HepG2 (cell line): Measurements from ENCODE around the gene FUBP3. TPM values are rescaled to one million over a fixed set of nuclear protein-coding genes. Genes with fewer than 3 reads are reported as not detected.

Experiments used
- ATAC-seq: fragments of 200-7000 bp; cut with Tn5 transposase; 3 replicates; pipeline ENCODE4 v1.9.1; 2020; ENCODE audit warnings: mild to moderate bottlenecking, moderate library complexity
- BruUV-seq: library from RNA; stranded (reverse); fragments of 400-500 nt; replicated peaks from 2 replicates; lab custom pipeline; 2021; lab: Mats Ljungman, UMichigan
- CTCF ChIA-PET: fragments of 300-600 bp; formaldehyde crosslinking; extraction: SDS; loops from one replicate; lab custom pipeline; 2021; ENCODE audit warnings: low total read pairs, inconsistent platforms, low intra/inter-chr PET ratio; lab: Yijun Ruan, JAX
- POLR2A ChIA-PET: fragments of 350-600 bp; sonication (Branson Sonifier 250); formaldehyde crosslinking; loops from one replicate; lab custom pipeline; 2020; ENCODE audit warnings: antibody characterized with exemption, inconsistent platforms; lab: Yijun Ruan, JAX
- DNase-seq: peaks from one replicate; pipeline ENCODE4 v3.0.0-alpha.2; 2015; ENCODE audit warnings: low spot score
- FAIRE-seq: peaks from 3 replicates; lab custom pipeline; 2011; peaks lifted over from hg19 to GRCh38; lab: Jason Lieb, UNC
- H2AFZ ChIP-seq: one replicate; pipeline ENCODE4 v1.6.1; 2011; ENCODE audit warnings: low read length, inconsistent platforms
- H3K27ac ChIP-seq: fragments of 300-600 bp; 3 replicates; pipeline ENCODE4 v1.8.0; 2011; ENCODE audit warnings: mixed run types, mild to moderate bottlenecking, mixed read lengths, low read length, inconsistent platforms; ENCODE audit not compliant: insufficient read depth; ENCODE audit errors: extremely low read length
- H3K27me3 ChIP-seq, 2 experiments: fragments of 200-600 bp in 1 of 2; 2 replicates in 1 of 2; 3 replicates in 1 of 2; pipeline versions ENCODE4 v1.6.0 to v1.8.0; 2011; ENCODE audit warnings: low read length in 2 of 2, mild to moderate bottlenecking in 2 of 2, moderate library complexity in 2 of 2, inconsistent platforms in 1 of 2; ENCODE audit not compliant: insufficient read depth in 2 of 2, control insufficient read depth in 1 of 2
- H3K36me3 ChIP-seq, 2 experiments: fragments of 200-600 bp in 1 of 2; replicated peaks in 1 of 2; 2 replicates in 1 of 2; 3 replicates in 1 of 2; pipeline versions ENCODE4 v1.5.1 to v1.8.0; 2011; ENCODE audit warnings: low read length in 2 of 2, inconsistent platforms in 1 of 2; ENCODE audit not compliant: insufficient read depth in 2 of 2, control insufficient read depth in 1 of 2
- H3K4me1 ChIP-seq: 2 replicates; pipeline ENCODE4 v1.5.1; 2012; ENCODE audit warnings: low read length, inconsistent platforms; ENCODE audit not compliant: insufficient read depth
- H3K4me2 ChIP-seq: 2 replicates; pipeline ENCODE4 v1.6.0; 2011; ENCODE audit warnings: low read depth, low read length, inconsistent platforms
- H3K4me3 ChIP-seq, 3 experiments: fragments of 200-600 bp in 1 of 3; sonication (generic), shearing (Covaris generic) in 1 of 3; replicated peaks in 1 of 3; 2 replicates each; pipeline ENCODE4 v1.5.1; 2011 to 2016; ENCODE audit warnings: low read length in 3 of 3, inconsistent platforms in 2 of 3, low read depth in 2 of 3, mild to moderate bottlenecking in 2 of 3, control low read depth in 1 of 3, mixed read lengths in 1 of 3; ENCODE audit not compliant: insufficient read depth in 1 of 3
- H3K79me2 ChIP-seq: one replicate; pipeline ENCODE4 v1.6.1; 2011; ENCODE audit warnings: low read length, inconsistent platforms; ENCODE audit not compliant: insufficient read depth
- H3K9ac ChIP-seq: 2 replicates; pipeline ENCODE4 v1.6.0; 2011; ENCODE audit warnings: mild to moderate bottlenecking, low read depth, low read length, inconsistent platforms; ENCODE audit not compliant: insufficient read depth
- H3K9me3 ChIP-seq: 2 replicates; pipeline ENCODE4 v1.5.1; 2012; ENCODE audit warnings: mild to moderate bottlenecking, low read length
- H4K20me1 ChIP-seq: 2 replicates; pipeline ENCODE4 v1.6.0; 2011; ENCODE audit warnings: inconsistent platforms, mild to moderate bottlenecking, low read length, moderate library complexity; ENCODE audit not compliant: insufficient read depth
- ARID3A ChIP-seq: IDR thresholded peaks from 2 replicates; pipeline ENCODE4 v1.6.1; 2012; ENCODE audit warnings: low read depth, low read length, improper control_type of control experiment
- EED ChIP-seq: sonication (generic); formaldehyde crosslinking; IDR thresholded peaks from 2 replicates; pipeline ENCODE4 v1.5.0; 2020; ENCODE audit warnings: mild to moderate bottlenecking, missing genetic modification reagents
- EZH2 ChIP-seq: conservative IDR thresholded peaks from 2 replicates; pipeline ENCODE4 v1.6.1; 2012; ENCODE audit warnings: mild to moderate bottlenecking, low read depth, low read length, moderate library complexity
- KAT8 ChIP-seq: IDR thresholded peaks from 2 replicates; pipeline ENCODE4 v1.6.1; 2016; ENCODE audit warnings: missing genetic modification reagents, missing compliant biosample characterization
- PCBP1 ChIP-seq: fragments of 200-400 bp; formaldehyde crosslinking; IDR thresholded peaks from 2 replicates; pipeline ENCODE4 v1.6.1; 2017; ENCODE audit warnings: mild to moderate bottlenecking, low read depth, low read length, borderline replicate concordance
- ZKSCAN8 ChIP-seq: IDR thresholded peaks from 2 replicates; pipeline ENCODE4 v1.6.1; 2016; ENCODE audit warnings: borderline replicate concordance, missing genetic modification reagents, missing compliant biosample characterization
- ZNF17 ChIP-seq: sonication (generic); formaldehyde crosslinking; IDR thresholded peaks from 2 replicates; pipeline ENCODE4 v1.5.0; 2020; ENCODE audit warnings: mild to moderate bottlenecking, missing genetic modification reagents
- ZNF362 ChIP-seq: sonication (generic); formaldehyde crosslinking; IDR thresholded peaks from 2 replicates; pipeline ENCODE4 v1.4.0; 2020; ENCODE audit warnings: missing genetic modification reagents, mild to moderate bottlenecking, borderline replicate concordance
- ZNF800 ChIP-seq: sonication (generic); formaldehyde crosslinking; IDR thresholded peaks from 2 replicates; pipeline ENCODE4 v1.4.0; 2020; ENCODE audit warnings: missing genetic modification reagents
- WGBS: methylation state at CpG from one replicate; pipeline ENCODE4 v1.1.6; 2017; ENCODE audit warnings: low lambda C conversion rate; 5-methylcytosine and 5-hydroxymethylcytosine counted together
- in situ Hi-C: cut with HindIII; loops from 2 replicates; pipeline ENCODE4 v1.10.0; 2017; ENCODE audit warnings: low pct_unique_long_range_greater_than_20kb; ENCODE audit not compliant: extremely low pct_ligation_motif_present
- intact Hi-C: fragments of 100-400 bp; cut with micrococcal nuclease; formaldehyde crosslinking; loops from one replicate; pipeline ENCODE4 v1.10.0; 2022; ENCODE audit not compliant: unreplicated experiment
- polyA plus RNA-seq, 8 experiments: library from polyadenylated mRNA; depleted of rRNA in 3 of 8; stranded (reverse) in 7 of 8; unstranded in 1 of 8; fragments of >200 nt; fragmentation: Illumina TruSeq in 4 of 8; extraction: Trizol in 4 of 8; gene quantifications; 2 replicates each; pipeline versions ENCODE4 v1.2.1 to v1.2.3, GENCODE V29; 2011 to 2016; ENCODE audit warnings: low read depth in 4 of 8, missing spikeins in 1 of 8, mixed read lengths in 1 of 8; ENCODE audit not compliant: insufficient read depth in 1 of 8
- total RNA-seq, 5 experiments: library from RNA; depleted of rRNA; stranded (reverse); fragments of >200 nt; fragmentation: Illumina TruSeq; extraction: Trizol; gene quantifications; 2 replicates each; pipeline ENCODE4 v1.2.3, GENCODE V29; 2016; ENCODE audit warnings: low read depth in 1 of 5

The FUBP3 gene
- total and polyA plus RNA-seq, 2 of the 13 experiments (the other 11 are each of a cell fraction or from before 2014, with no cell fraction given): 28.7 to 40.0 TPM

- TF ChIP-seq EED: 0 out of 2 replicates have a peak, but pooled peaks have one; percentile 62
- peak; percentile 69; the same call in 1 of the 2 replicates for TF ChIP-seq ZNF800 (CRISPR knock-in tag)
- no peak for TF ChIP-seq KAT8
Observed at GRCh38 chr9:130663258-130663976, 84.0 kb downstream of the FUBP3 start (continued).

GRCh38 chr9:130663977-130664250 lies 84.5 kb downstream of the FUBP3 start:
- TF ChIP-seq EZH2 (peak; percentile 16; the same call in 1 of the 2 replicates), PCBP1 (0 out of 2 replicates have a peak, but pooled peaks have one; percentile 40), ARID3A (no peak), ZKSCAN8 (CRISPR knock-in tag) (no peak), ZNF17 (CRISPR knock-in tag) (no peak), ZNF362 (CRISPR knock-in tag) (no peak)
- H3K27me3 ChIP-seq: peaks cover 28 to 94% of the 10 kb centered on the region in 2 experiments

More at GRCh38 chr9:130663977-130664250, 84.5 kb downstream of the FUBP3 start:
- no peaks in the 10 kb centered on the region for H3K9me3 ChIP-seq
- no peak for ATAC-seq
- peaks cover 26% of the 10 kb centered on the region for H3K4me1 ChIP-seq
- H2AFZ ChIP-seq: no peak overlapping the region
- no peak for DNase-seq
- peaks cover 4% of the 10 kb centered on the region; the same call in 1 of the 2 replicates for H4K20me1 ChIP-seq
- ChIA-PET CTCF (no interaction called here), POLR2A (no interaction called here)
- intact Hi-C loops: no loop called here
- no peak overlapping the region for H3K27ac ChIP-seq
- H3K79me2 ChIP-seq: no peaks in the 10 kb centered on the region
- in situ Hi-C loops: no loop called here
- BruUV-seq: no TSS peak
- no peak overlapping the region for H3K9ac ChIP-seq
- no peaks in the 10 kb centered on the region for H3K36me3 ChIP-seq
- WGBS: 46% methylated on average over 16 of the region's 19 CpGs
- H3K4me2 ChIP-seq: no peak overlapping the region; the same call in 1 of the 2 replicates
- H3K4me3 ChIP-seq: peak overlapping the region in 1 of 3 experiments; percentile 40; a peak in 1 of 6 replicates
- no peak for FAIRE-seq
